ENCODE measurements around the gene U2AF1L4. TPM values are rescaled to one million over a fixed set of nuclear protein-coding genes. Genes with fewer than 3 reads are reported as not detected.

The U2AF1L4 gene
- total and polyA plus RNA-seq, 10 of the 15 experiments (the other 5 are each of a cell fraction or from before 2014, with no cell fraction given): 7.9 to 21.6 (median 15.1) TPM

GRCh38 chr19:35748106-35749020, 3.1 kb upstream of the U2AF1L4 start, which contains the start of gene LIN37 (continued):
- no peak for TF ChIP-seq EGR1 (IDR thresholded peaks at IDR 0.05; ENCODE audit: borderline replicate concordance in 1 of 2, low read depth in 2 of 2, low read length in 2 of 2)
- no peak for TF ChIP-seq TCF12 (IDR thresholded peaks at IDR 0.05; ENCODE audit: low read depth, low read length)
- TF ChIP-seq ZBTB40 (IDR thresholded peaks at IDR 0.05; ENCODE audit: borderline replicate concordance): peak; percentile 93
- peak; percentile 98 for TF ChIP-seq HCFC1 (IDR thresholded peaks at IDR 0.05; ENCODE audit: low read length)
- peak in 1 of 2 experiments; percentile 87; a peak in 2 of 4 replicates for TF ChIP-seq CEBPB (IDR thresholded peaks at IDR 0.05; ENCODE audit: borderline replicate concordance in 1 of 2, low read depth in 2 of 2, low read length in 2 of 2)
- no peak for TF ChIP-seq E2F8 (IDR thresholded peaks at IDR 0.05; ENCODE audit: low read depth, partially characterized antibody)
- TF ChIP-seq ELK1 (IDR thresholded peaks at IDR 0.05; ENCODE audit: low read depth, low read length): peak; percentile 86
- peak; percentile 88 for TF ChIP-seq SREBF1 (IDR thresholded peaks at IDR 0.05; ENCODE audit: low read length)
- TF ChIP-seq E4F1 (IDR thresholded peaks at IDR 0.05; ENCODE audit: borderline replicate concordance, partially characterized antibody): peak; percentile 68
- TF ChIP-seq IRF5 (IDR thresholded peaks at IDR 0.05; ENCODE audit: borderline replicate concordance): no peak
- no peak for TF ChIP-seq IKZF2 (IDR thresholded peaks at IDR 0.05)
- TF ChIP-seq YY1 (IDR thresholded peaks at IDR 0.05; ENCODE audit: low read depth, low read length): peak; percentile 72; the same call in 1 of the 2 replicates
- peak; percentile 70 for TF ChIP-seq ATF7 (IDR thresholded peaks at IDR 0.05; ENCODE audit: low read depth)
- TF ChIP-seq IRF4 (IDR thresholded peaks at IDR 0.05; ENCODE audit: low read depth, low read length): no peak
- no peak for TF ChIP-seq ZNF24 (IDR thresholded peaks at IDR 0.05)
- TF ChIP-seq TARDBP (IDR thresholded peaks at IDR 0.05; ENCODE audit: borderline replicate concordance): peak; percentile 6; the same call in 1 of the 2 replicates
- TF ChIP-seq ZBED1 (IDR thresholded peaks at IDR 0.05; ENCODE audit: borderline replicate concordance): no peak

Data from GM12878 (cell line).